Endothelial cell of umbilical vein (primary cell): ENCODE results near the gene RBSN. TPM values are rescaled to one million over a fixed set of nuclear protein-coding genes. Genes with fewer than 3 reads are reported as not detected.
A peak's percentile ranks its signal among the peaks of the same experiment; 100 is the strongest.

Experiments
- BruUV-seq: library from RNA; stranded (reverse); fragments of 400-500 nt; replicated peaks from 2 replicates; lab custom pipeline; 2021; lab: Mats Ljungman, UMichigan
- CTCF ChIA-PET: fragments of 300-600, 350-600 bp; sonication (Branson Sonifier 250); formaldehyde crosslinking; loops from one replicate; lab custom pipeline; 2021; ENCODE audit warnings: antibody characterized with exemption, inconsistent platforms; lab: Charles Lee
- POLR2A ChIA-PET: fragments of 300-600, 350-600 bp; sonication (Branson Sonifier 250); formaldehyde crosslinking; loops from one replicate; lab custom pipeline; 2021; ENCODE audit warnings: antibody characterized with exemption, inconsistent platforms; lab: Charles Lee
- DNase-seq: peaks from one replicate; pipeline ENCODE4 v3.0.0-alpha.2; 2011; ENCODE audit warnings: low read depth, low spot score
- FAIRE-seq: peaks from 2 replicates; lab custom pipeline; 2011; peaks lifted over from hg19 to GRCh38; lab: Jason Lieb, UNC
- H2AFZ ChIP-seq: 2 replicates; pipeline ENCODE4 v1.6.0; 2012; ENCODE audit warnings: low read depth, low read length, control low read depth, inconsistent platforms
- H3K27ac ChIP-seq: 2 replicates; pipeline ENCODE4 v1.5.1; 2011; ENCODE audit warnings: low read depth, mild to moderate bottlenecking, control low read depth, low read length, moderate library complexity; ENCODE audit not compliant: insufficient read depth
- H3K27me3 ChIP-seq, 2 experiments: 2 replicates each; pipeline versions ENCODE4 v1.6.0 to v1.6.1; 2011; ENCODE audit warnings: low read length in 2 of 2, mixed read lengths in 1 of 2; ENCODE audit not compliant: control insufficient read depth in 2 of 2, insufficient read depth in 2 of 2
- H3K36me3 ChIP-seq, 2 experiments: 2 replicates in 1 of 2; 3 replicates in 1 of 2; pipeline ENCODE4 v1.5.1; 2011; ENCODE audit warnings: low read length in 2 of 2, mild to moderate bottlenecking in 1 of 2, moderate library complexity in 1 of 2; ENCODE audit not compliant: control insufficient read depth in 2 of 2, insufficient read depth in 2 of 2; ENCODE audit errors: extremely low read depth in 1 of 2
- H3K4me1 ChIP-seq: 3 replicates; pipeline ENCODE4 v1.5.1; 2011; ENCODE audit warnings: mild to moderate bottlenecking, low read length; ENCODE audit not compliant: control insufficient read depth, insufficient read depth; ENCODE audit errors: extremely low read depth
- H3K4me2 ChIP-seq: 2 replicates; pipeline ENCODE4 v1.6.1; 2011; ENCODE audit warnings: low read length, control low read depth, mixed read lengths; ENCODE audit not compliant: insufficient read depth
- H3K4me3 ChIP-seq, 3 experiments: fragments of 200-600 bp in 1 of 3; sonication (generic), shearing (Covaris generic) in 1 of 3; replicated peaks in 1 of 3; 2 replicates each; pipeline ENCODE4 v1.5.1; 2011 to 2016; ENCODE audit warnings: control low read depth in 3 of 3, low read length in 3 of 3, mild to moderate bottlenecking in 2 of 3, inconsistent platforms in 1 of 3, low read depth in 1 of 3, moderate library complexity in 1 of 3; ENCODE audit not compliant: insufficient read depth in 1 of 3
- H3K79me2 ChIP-seq: 2 replicates; pipeline ENCODE4 v1.6.0; 2012; ENCODE audit warnings: low read length, inconsistent platforms; ENCODE audit not compliant: control insufficient read depth, insufficient read depth
- H3K9ac ChIP-seq: replicated peaks from 2 replicates; pipeline ENCODE3; 2011; ENCODE audit warnings: low read length, control low read depth; ENCODE audit not compliant: insufficient read depth; ENCODE audit errors: extremely low read depth
- H3K9me1 ChIP-seq: replicated peaks from 3 replicates; pipeline ENCODE4 v1.6.0; 2011; ENCODE audit warnings: mild to moderate bottlenecking, low read length; ENCODE audit not compliant: control insufficient read depth, insufficient read depth; ENCODE audit errors: extremely low read depth
- H3K9me3 ChIP-seq: replicated peaks from 2 replicates; pipeline ENCODE4 v1.5.1; 2012; ENCODE audit warnings: low read length, inconsistent platforms; ENCODE audit not compliant: control insufficient read depth, insufficient read depth
- H4K20me1 ChIP-seq: replicated peaks from 2 replicates; pipeline ENCODE3; 2011; ENCODE audit warnings: mild to moderate bottlenecking, low read length; ENCODE audit not compliant: control insufficient read depth, insufficient read depth; ENCODE audit errors: extremely low read depth
- CTCF ChIP-seq, 2 donors: IDR thresholded peaks; 1 replicate in 1 of 2; 2 replicates in 1 of 2; pipeline ENCODE4 v1.5.1; 2011; ENCODE audit warnings: low read length in 2 of 2, mild to moderate bottlenecking in 2 of 2, moderate library complexity in 2 of 2, control low read depth in 1 of 2, inconsistent platforms in 1 of 2, low read depth in 1 of 2; ENCODE audit not compliant: insufficient read depth in 1 of 2; ENCODE audit errors: extremely low read depth in 1 of 2
- EZH2 ChIP-seq: IDR thresholded peaks from 2 replicates; pipeline ENCODE4 v1.6.1; 2012; ENCODE audit warnings: borderline replicate concordance, low read depth, mild to moderate bottlenecking, moderate library complexity, low read length, inconsistent platforms; ENCODE audit not compliant: severe bottlenecking
- FOS ChIP-seq: IDR thresholded peaks from 2 replicates; pipeline ENCODE4 v1.6.1; 2011; ENCODE audit warnings: mild to moderate bottlenecking, low read length, moderate library complexity, borderline replicate concordance; ENCODE audit not compliant: insufficient read depth
- GATA2 ChIP-seq: IDR thresholded peaks from 2 replicates; pipeline ENCODE4 v1.7.0; 2011; ENCODE audit warnings: low read depth, mild to moderate bottlenecking, moderate library complexity, mixed read lengths, low read length; ENCODE audit not compliant: insufficient read length, insufficient read depth
- JUN ChIP-seq: IDR thresholded peaks from 2 replicates; pipeline ENCODE4 v1.6.1; 2011; ENCODE audit warnings: borderline replicate concordance, low read depth; ENCODE audit not compliant: insufficient read length, insufficient read depth
- MAX ChIP-seq: IDR thresholded peaks from 2 replicates; pipeline ENCODE4 v1.6.1; 2011; ENCODE audit not compliant: insufficient read depth, insufficient read length
- MYC ChIP-seq: IDR thresholded peaks from one replicate; pipeline ENCODE4 v1.6.1; 2011; ENCODE audit warnings: mild to moderate bottlenecking, low read depth, low read length
- POLR2A ChIP-seq: IDR thresholded peaks from 2 replicates; pipeline ENCODE4 v1.6.1; 2012; ENCODE audit warnings: low read depth, mild to moderate bottlenecking, control low read depth, low read length
- POLR2AphosphoS5 ChIP-seq: IDR thresholded peaks from 2 replicates; pipeline ENCODE4 v1.6.1; 2012; ENCODE audit warnings: low read depth, mild to moderate bottlenecking, control low read depth, low read length, moderate library complexity; ENCODE audit not compliant: insufficient read depth
- dilution Hi-C: fragments of 300-500 bp; cut with MboI; formaldehyde crosslinking; loops from one replicate; pipeline ENCODE4 v1.15.0; 2019; ENCODE audit warnings: low sequenced_read_pairs; ENCODE audit not compliant: extremely low pct_ligation_motif_present
- intact Hi-C: fragments of 100-400 bp; cut with micrococcal nuclease; formaldehyde crosslinking; loops from one replicate; pipeline ENCODE4 v1.10.0; 2022
- polyA plus RNA-seq, 4 experiments: library from polyadenylated mRNA; depleted of rRNA in 3 of 4; stranded (reverse) in 3 of 4; unstranded in 1 of 4; fragments of >200 nt; gene quantifications; 2 replicates each; pipeline versions ENCODE4 v1.2.1 to v1.2.3, GENCODE V29; 2011 to 2012; ENCODE audit warnings: missing spikeins in 1 of 4
- total RNA-seq: library from RNA; stranded (reverse); gene quantifications from 2 replicates; pipeline ENCODE4 v1.2.3, GENCODE V29; 2021

Gene RBSN
- total and polyA plus RNA-seq, 2 donors (not counting 3 experiments of a cell fraction or from before 2014, with no cell fraction given) = 6.7 to 23.6 TPM

GRCh38 chr3:15066467-15066866 is 32.5 kb downstream of the RBSN start:
- Histone ChIP-seq H2AFZ (no peak overlapping the region), H4K20me1 (no peaks in the 10 kb centered on the region), H3K9me1 (no peaks in the 10 kb centered on the region), H3K4me1 (peaks cover 10% of the 10 kb centered on the region), H3K27ac (no peak overlapping the region), H3K79me2 (peaks cover 21% of the 10 kb centered on the region), H3K36me3 (peaks cover 0 to 3% of the 10 kb centered on the region in 2 experiments), H3K27me3 (no peaks in the 10 kb centered on the region), H3K4me2 (no peak overlapping the region), H3K4me3 (no peak overlapping the region), H3K9ac (no peak overlapping the region), H3K9me3 (no peaks in the 10 kb centered on the region)
- DNase-seq = no peak
- intact Hi-C loops (no loop called here), dilution Hi-C loops (no loop called here)
- FAIRE-seq = no peak
- no TSS peak for BruUV-seq
- ChIA-PET CTCF (no interaction called here), POLR2A (no interaction called here)
- TF ChIP-seq JUN (no peak), POLR2A (no peak), POLR2AphosphoS5 (no peak), GATA2 (no peak), MYC (no peak)

- Histone ChIP-seq H3K79me2 (peaks cover 24% of the 10 kb centered on the region), H3K9ac (peak overlapping the region; percentile 32), H3K27ac (peak overlapping the region; percentile 38), H4K20me1 (no peaks in the 10 kb centered on the region), H2AFZ (peak overlapping the region; percentile 49), H3K9me3 (no peaks in the 10 kb centered on the region), H3K36me3 (no peaks in the 10 kb centered on the region), H3K4me3 (peak overlapping the region in 2 of 3 experiments; percentile 66 to 71), H3K9me1 (no peaks in the 10 kb centered on the region), H3K4me1 (peaks cover 10% of the 10 kb centered on the region), H3K4me2 (peak overlapping the region; percentile 88), H3K27me3 (no peaks in the 10 kb centered on the region)
- no peak for DNase-seq
- CTCF ChIA-PET = interaction anchor here (1.4 to 1.7 kb wide), 3 partner anchors 14 to 34 kb away, joined by 5 to 17 read pairs (median 6); partner anchors contain the start of gene RBSN
- FAIRE-seq = no peak
- intact Hi-C loops (loop anchor here (1.0 to 2.0 kb wide), 4 partner anchors 15 to 117 kb away; partner anchors contain the start of gene RBSN), dilution Hi-C loops (no loop called here)
- POLR2A ChIA-PET = no interaction called here
- no TSS peak for BruUV-seq
- no peak for TF ChIP-seq GATA2
- TF ChIP-seq POLR2AphosphoS5 = no peak
- TF ChIP-seq EZH2 = no peak
- TF ChIP-seq JUN = no peak
- TF ChIP-seq FOS = no peak
- no peak for TF ChIP-seq POLR2A
- no peak for TF ChIP-seq MAX
- no peak for TF ChIP-seq CTCF (IDR thresholded peaks at IDR 0.05; ENCODE audit: extremely low read depth in 1 of 2, insufficient read depth in 1 of 2, low read depth in 1 of 2, low read length in 2 of 2)
- no peak for TF ChIP-seq MYC
These were observed 33.4 kb downstream of the RBSN start for GRCh38 chr3:15065550-15066007.
